Measurements from ENCODE around the gene CAMK1D.

DNA sequence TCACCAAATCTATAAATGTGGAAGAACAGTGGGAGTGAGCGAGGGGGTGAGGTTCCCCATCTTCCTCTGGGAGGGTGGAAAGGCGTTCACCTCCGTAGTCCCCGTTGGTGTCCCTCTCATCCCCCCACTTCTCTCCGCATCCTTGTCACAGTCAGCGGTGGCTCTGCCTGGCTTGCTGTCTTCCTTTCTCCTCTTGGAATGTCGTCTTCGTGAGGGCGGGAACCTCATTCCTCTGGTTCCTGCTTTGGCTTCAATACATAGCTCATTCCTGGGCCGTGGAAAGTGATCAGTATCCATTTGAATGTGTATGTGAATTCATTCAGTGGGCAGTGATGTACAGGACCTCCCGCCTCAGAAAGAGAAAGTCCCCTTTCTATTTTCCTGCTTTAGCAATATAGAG is 289.4 kb downstream of the CAMK1D start:
- TF ChIP-seq, protein P1, sequence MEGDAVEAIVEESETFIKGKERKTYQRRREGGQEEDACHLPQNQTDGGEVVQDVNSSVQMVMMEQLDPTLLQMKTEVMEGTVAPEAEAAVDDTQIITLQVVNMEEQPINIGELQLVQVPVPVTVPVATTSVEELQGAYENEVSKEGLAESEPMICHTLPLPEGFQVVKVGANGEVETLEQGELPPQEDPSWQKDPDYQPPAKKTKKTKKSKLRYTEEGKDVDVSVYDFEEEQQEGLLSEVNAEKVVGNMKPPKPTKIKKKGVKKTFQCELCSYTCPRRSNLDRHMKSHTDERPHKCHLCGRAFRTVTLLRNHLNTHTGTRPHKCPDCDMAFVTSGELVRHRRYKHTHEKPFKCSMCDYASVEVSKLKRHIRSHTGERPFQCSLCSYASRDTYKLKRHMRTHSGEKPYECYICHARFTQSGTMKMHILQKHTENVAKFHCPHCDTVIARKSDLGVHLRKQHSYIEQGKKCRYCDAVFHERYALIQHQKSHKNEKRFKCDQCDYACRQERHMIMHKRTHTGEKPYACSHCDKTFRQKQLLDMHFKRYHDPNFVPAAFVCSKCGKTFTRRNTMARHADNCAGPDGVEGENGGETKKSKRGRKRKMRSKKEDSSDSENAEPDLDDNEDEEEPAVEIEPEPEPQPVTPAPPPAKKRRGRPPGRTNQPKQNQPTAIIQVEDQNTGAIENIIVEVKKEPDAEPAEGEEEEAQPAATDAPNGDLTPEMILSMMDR (IDR thresholded peaks at IDR 0.05; ENCODE audit: control extremely low read depth in 1 of 3, insufficient read depth in 1 of 3, low read depth in 1 of 3, low read length in 3 of 3) = no peak
- TF ChIP-seq, protein P2, sequence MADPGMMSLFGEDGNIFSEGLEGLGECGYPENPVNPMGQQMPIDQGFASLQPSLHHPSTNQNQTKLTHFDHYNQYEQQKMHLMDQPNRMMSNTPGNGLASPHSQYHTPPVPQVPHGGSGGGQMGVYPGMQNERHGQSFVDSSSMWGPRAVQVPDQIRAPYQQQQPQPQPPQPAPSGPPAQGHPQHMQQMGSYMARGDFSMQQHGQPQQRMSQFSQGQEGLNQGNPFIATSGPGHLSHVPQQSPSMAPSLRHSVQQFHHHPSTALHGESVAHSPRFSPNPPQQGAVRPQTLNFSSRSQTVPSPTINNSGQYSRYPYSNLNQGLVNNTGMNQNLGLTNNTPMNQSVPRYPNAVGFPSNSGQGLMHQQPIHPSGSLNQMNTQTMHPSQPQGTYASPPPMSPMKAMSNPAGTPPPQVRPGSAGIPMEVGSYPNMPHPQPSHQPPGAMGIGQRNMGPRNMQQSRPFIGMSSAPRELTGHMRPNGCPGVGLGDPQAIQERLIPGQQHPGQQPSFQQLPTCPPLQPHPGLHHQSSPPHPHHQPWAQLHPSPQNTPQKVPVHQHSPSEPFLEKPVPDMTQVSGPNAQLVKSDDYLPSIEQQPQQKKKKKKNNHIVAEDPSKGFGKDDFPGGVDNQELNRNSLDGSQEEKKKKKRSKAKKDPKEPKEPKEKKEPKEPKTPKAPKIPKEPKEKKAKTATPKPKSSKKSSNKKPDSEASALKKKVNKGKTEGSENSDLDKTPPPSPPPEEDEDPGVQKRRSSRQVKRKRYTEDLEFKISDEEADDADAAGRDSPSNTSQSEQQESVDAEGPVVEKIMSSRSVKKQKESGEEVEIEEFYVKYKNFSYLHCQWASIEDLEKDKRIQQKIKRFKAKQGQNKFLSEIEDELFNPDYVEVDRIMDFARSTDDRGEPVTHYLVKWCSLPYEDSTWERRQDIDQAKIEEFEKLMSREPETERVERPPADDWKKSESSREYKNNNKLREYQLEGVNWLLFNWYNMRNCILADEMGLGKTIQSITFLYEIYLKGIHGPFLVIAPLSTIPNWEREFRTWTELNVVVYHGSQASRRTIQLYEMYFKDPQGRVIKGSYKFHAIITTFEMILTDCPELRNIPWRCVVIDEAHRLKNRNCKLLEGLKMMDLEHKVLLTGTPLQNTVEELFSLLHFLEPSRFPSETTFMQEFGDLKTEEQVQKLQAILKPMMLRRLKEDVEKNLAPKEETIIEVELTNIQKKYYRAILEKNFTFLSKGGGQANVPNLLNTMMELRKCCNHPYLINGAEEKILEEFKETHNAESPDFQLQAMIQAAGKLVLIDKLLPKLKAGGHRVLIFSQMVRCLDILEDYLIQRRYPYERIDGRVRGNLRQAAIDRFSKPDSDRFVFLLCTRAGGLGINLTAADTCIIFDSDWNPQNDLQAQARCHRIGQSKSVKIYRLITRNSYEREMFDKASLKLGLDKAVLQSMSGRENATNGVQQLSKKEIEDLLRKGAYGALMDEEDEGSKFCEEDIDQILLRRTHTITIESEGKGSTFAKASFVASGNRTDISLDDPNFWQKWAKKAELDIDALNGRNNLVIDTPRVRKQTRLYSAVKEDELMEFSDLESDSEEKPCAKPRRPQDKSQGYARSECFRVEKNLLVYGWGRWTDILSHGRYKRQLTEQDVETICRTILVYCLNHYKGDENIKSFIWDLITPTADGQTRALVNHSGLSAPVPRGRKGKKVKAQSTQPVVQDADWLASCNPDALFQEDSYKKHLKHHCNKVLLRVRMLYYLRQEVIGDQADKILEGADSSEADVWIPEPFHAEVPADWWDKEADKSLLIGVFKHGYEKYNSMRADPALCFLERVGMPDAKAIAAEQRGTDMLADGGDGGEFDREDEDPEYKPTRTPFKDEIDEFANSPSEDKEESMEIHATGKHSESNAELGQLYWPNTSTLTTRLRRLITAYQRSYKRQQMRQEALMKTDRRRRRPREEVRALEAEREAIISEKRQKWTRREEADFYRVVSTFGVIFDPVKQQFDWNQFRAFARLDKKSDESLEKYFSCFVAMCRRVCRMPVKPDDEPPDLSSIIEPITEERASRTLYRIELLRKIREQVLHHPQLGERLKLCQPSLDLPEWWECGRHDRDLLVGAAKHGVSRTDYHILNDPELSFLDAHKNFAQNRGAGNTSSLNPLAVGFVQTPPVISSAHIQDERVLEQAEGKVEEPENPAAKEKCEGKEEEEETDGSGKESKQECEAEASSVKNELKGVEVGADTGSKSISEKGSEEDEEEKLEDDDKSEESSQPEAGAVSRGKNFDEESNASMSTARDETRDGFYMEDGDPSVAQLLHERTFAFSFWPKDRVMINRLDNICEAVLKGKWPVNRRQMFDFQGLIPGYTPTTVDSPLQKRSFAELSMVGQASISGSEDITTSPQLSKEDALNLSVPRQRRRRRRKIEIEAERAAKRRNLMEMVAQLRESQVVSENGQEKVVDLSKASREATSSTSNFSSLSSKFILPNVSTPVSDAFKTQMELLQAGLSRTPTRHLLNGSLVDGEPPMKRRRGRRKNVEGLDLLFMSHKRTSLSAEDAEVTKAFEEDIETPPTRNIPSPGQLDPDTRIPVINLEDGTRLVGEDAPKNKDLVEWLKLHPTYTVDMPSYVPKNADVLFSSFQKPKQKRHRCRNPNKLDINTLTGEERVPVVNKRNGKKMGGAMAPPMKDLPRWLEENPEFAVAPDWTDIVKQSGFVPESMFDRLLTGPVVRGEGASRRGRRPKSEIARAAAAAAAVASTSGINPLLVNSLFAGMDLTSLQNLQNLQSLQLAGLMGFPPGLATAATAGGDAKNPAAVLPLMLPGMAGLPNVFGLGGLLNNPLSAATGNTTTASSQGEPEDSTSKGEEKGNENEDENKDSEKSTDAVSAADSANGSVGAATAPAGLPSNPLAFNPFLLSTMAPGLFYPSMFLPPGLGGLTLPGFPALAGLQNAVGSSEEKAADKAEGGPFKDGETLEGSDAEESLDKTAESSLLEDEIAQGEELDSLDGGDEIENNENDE (IDR thresholded peaks at IDR 0.05; ENCODE audit: insufficient replicate concordance, low read length) = no peak
- no peak for TF ChIP-seq CREB1 (IDR thresholded peaks at IDR 0.05)

All from H1 (cell line).